Natural killer cell treated with Interleukin-12 subunit alpha and Interleukin-12 subunit beta and Interleukin-15 and Interleukin-18, amount 100 ng/mL, for 72 hours (primary cell): ENCODE data around the gene IGF2BP1. TPM values are rescaled to one million over a fixed set of nuclear protein-coding genes. Genes with fewer than 3 reads are reported as not detected.
"Not testable (repeated sequence)": the region's sequence is repeated elsewhere in the genome, so short reads cannot be mapped to it uniquely, and the experiment has no call there.

ENCODE experiments used
- ATAC-seq, 2 donors: fragments of 150-1000 bp; cut with Tn5 transposase in 1 of 2; sonication (Bioruptor Pico), chemical (Tn5 transposase) in 1 of 2; 2 replicates each; pipeline ENCODE4 v1.10.0; 2021
- DNase-seq: peaks from one replicate; pipeline ENCODE4 v3.0.0; 2022; ENCODE audit warnings: low spot score
- H3K27ac Mint-ChIP-seq, 2 donors: 1 replicate in 1 of 2; 2 replicates in 1 of 2; pipeline ENCODE4 v1.8.0; 2022; ENCODE audit warnings: mixed read lengths in 2 of 2, mild to moderate bottlenecking in 1 of 2, moderate library complexity in 1 of 2
- H3K27me3 Mint-ChIP-seq, 2 donors: 1 replicate in 1 of 2; 2 replicates in 1 of 2; pipeline ENCODE4 v1.8.0; 2022; ENCODE audit warnings: mixed read lengths in 2 of 2
- H3K36me3 Mint-ChIP-seq: one replicate; pipeline ENCODE4 v1.8.0; 2022; ENCODE audit warnings: mixed read lengths
- H3K4me1 Mint-ChIP-seq, 2 donors: 1 replicate in 1 of 2; 2 replicates in 1 of 2; pipeline ENCODE4 v1.8.0; 2022; ENCODE audit warnings: low read depth in 2 of 2, mixed read lengths in 2 of 2, mild to moderate bottlenecking in 1 of 2
- H3K4me3 Mint-ChIP-seq: one replicate; pipeline ENCODE4 v1.8.0; 2022; ENCODE audit warnings: mixed read lengths
- H3K9me3 Mint-ChIP-seq: 2 replicates; pipeline ENCODE4 v1.8.0; 2022; ENCODE audit warnings: mixed read lengths
- total RNA-seq, 2 donors: library from RNA; stranded (reverse); gene quantifications; one replicate each; pipeline ENCODE4 v1.2.3, GENCODE V29; 2022

The IGF2BP1 gene
- total RNA-seq, 2 donors from 2014 or later = 0.55 TPM; not detected in 1

DNA sequence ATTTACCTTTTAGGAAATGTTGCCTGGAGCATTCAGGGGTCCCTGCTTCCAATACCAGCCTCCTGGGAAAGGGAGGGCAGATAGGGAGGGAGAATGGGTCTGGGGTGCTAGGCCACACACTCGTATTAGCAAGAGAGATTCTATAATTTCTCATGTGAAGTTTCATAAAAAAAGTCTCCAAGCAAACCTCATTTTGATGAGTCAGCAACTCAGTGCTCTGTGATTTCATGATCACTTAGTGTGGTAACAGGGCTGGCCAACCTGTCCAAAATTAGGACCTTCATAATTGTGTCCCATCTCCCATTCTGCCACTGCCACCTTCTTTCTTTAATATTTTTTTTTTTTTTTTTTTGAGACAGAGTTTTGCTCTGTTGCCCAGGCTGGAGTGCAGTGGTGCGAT is 41.4 kb downstream of the IGF2BP1 start:
- DNase-seq (no peak), ATAC-seq (no peak)
- no peaks in the 10 kb centered on the region for H3K27me3 Mint-ChIP-seq
- no peak overlapping the region for H3K4me3 Mint-ChIP-seq
- H3K27ac Mint-ChIP-seq = no peak overlapping the region
- H3K36me3 Mint-ChIP-seq = no peaks in the 10 kb centered on the region
- H3K4me1 Mint-ChIP-seq = no peaks in the 10 kb centered on the region
- H3K9me3 Mint-ChIP-seq = no peaks in the 10 kb centered on the region

DNA sequence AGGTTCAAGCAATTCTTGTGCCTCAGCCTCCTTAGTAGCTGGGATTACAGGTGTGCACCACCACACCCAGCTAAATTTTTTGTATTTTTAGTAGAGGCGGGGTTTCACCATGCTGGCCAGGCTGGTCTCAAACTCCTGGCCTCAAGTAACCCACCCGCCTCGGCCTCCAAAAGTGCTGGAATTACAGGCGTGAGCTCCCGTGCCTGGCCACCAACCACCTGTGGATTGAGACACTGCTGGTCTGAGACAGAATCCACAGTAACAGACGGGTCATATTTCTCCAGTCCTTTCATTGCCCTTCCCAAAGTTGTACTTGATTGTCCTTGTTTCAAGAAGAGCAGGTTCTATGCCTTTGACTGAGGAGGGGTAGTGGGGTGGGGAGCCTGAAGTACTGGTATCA is 42.3 kb downstream of the IGF2BP1 start:
- DNase-seq, H3K36me3 Mint-ChIP-seq, H3K4me1 Mint-ChIP-seq, H3K27me3 Mint-ChIP-seq, ATAC-seq, H3K27ac Mint-ChIP-seq, H3K9me3 Mint-ChIP-seq, H3K4me3 Mint-ChIP-seq: not testable (repeated sequence)

DNA sequence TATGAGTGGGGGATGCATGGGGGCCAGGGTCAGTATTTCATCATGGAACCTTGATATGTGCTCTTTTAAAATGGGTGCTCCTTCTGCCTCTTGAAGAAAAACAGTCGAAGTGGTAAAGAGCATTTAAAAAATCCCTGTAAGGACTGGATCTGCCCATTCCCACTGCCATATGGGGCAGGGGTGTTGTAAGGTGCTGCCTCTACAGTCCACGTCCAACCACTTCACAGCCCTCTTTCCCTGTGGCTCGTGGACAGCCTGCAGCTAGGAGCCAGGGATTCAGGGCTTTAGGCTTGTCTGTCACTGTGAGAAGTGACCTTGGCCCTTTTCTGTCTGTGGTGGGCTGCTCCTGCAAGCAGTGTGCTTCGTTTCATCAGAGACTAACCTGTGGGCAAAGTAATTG is 44.3 kb downstream of the IGF2BP1 start:
- ATAC-seq = no peak
- H3K27ac Mint-ChIP-seq = no peak overlapping the region
- H3K4me3 Mint-ChIP-seq = no peak overlapping the region
- peaks cover 3 to 7% of the 10 kb centered on the region in 2 donors for H3K27me3 Mint-ChIP-seq
- H3K36me3 Mint-ChIP-seq = no peaks in the 10 kb centered on the region
- no peaks in the 10 kb centered on the region for H3K4me1 Mint-ChIP-seq
- no peak for DNase-seq
- H3K9me3 Mint-ChIP-seq = no peaks in the 10 kb centered on the region

DNA sequence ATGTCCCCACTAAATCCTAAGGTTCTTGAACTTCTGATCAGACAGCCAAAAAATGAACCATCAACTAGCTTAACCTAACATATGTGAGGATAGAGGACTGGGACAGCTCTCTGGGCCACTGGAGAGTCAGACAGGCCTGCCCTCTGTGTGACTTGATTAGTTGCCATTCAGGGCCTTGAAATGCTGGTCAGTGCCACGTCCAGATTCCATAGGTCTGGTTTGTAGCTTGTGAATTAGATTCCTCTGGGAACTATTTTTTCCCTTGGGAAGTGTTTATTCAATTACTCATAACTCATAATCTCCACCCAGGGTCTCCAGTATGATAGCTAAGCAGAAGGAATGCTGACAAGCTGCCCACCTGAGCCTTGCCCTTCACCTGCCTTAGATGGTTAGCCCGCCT is 48.2 kb downstream of the IGF2BP1 start:
- no peaks in the 10 kb centered on the region for H3K9me3 Mint-ChIP-seq
- H3K4me1 Mint-ChIP-seq = peaks cover 0 to 2% of the 10 kb centered on the region in 2 donors
- no peaks in the 10 kb centered on the region for H3K36me3 Mint-ChIP-seq
- H3K4me3 Mint-ChIP-seq = no peak overlapping the region
- H3K27me3 Mint-ChIP-seq = peaks cover 7 to 9% of the 10 kb centered on the region in 2 donors
- ATAC-seq (no peak), DNase-seq (no peak)
- no peak overlapping the region for H3K27ac Mint-ChIP-seq

DNA sequence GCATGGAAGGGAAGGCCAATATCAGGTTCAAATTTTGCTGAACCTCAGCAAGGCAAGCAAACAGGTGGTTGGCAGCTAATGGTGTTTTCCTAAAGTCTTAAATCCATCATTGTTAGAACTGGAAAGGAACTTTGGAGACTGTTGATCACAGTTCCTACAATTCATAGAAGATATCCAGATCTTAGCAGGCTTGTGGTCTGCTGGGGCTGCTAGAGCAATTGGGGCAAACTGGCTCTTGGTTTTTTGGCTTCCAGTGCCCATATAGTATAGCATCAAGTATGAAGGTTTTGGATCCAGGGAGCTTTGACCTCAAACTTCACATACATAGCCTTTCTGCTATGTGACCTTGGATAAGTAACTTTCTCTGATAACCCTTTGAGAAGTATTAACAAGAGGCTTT is 49.7 kb downstream of the IGF2BP1 start:
- H3K27ac Mint-ChIP-seq = no peak overlapping the region
- ATAC-seq = no peak

DNA sequence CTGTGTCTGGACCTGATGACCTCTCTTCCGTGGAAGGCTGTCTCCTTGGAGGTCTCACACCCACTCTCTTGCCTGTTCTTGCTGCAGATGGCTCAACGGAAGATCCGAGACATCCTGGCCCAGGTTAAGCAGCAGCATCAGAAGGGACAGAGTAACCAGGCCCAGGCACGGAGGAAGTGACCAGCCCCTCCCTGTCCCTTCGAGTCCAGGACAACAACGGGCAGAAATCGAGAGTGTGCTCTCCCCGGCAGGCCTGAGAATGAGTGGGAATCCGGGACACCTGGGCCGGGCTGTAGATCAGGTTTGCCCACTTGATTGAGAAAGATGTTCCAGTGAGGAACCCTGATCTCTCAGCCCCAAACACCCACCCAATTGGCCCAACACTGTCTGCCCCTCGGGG is 52.1 kb downstream of the IGF2BP1 start:
- DNase-seq (no peak), ATAC-seq (no peak)
- Mint-ChIP-seq H3K27ac (no peak overlapping the region), H3K4me3 (no peak overlapping the region), H3K9me3 (no peaks in the 10 kb centered on the region), H3K36me3 (no peaks in the 10 kb centered on the region), H3K4me1 (peaks cover 0 to 2% of the 10 kb centered on the region in 2 donors), H3K27me3 (peaks cover under 1 to 8% of the 10 kb centered on the region in 2 donors)

More for the DNA sequence above, 49.7 kb downstream of the IGF2BP1 start:
- Mint-ChIP-seq H3K36me3 (no peaks in the 10 kb centered on the region), H3K9me3 (no peaks in the 10 kb centered on the region), H3K27me3 (peaks cover 7 to 9% of the 10 kb centered on the region in 2 donors), H3K4me3 (no peak overlapping the region), H3K4me1 (peaks cover 0 to 2% of the 10 kb centered on the region in 2 donors)
- peak; percentile 13 for DNase-seq

DNA sequence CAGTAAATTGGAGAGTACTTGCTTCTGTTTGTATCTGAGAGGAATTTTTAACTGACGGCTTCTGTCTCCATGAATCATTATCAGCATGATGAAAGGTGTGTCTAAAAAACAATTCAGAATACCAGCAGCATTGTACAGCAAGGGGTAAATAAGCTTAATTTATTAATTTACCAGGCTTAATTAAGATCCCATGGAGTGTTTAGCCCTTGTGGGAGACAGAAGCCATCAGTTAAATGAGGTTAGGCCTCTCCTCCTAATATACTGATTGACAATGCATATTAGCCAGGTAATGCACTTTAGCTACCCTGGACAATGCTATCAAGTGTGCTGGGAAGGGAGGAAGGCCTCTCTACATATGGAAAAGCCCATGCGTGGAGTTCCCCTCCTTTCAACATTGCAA is 53.4 kb downstream of the IGF2BP1 start:
- no peak overlapping the region for H3K27ac Mint-ChIP-seq
- no peak overlapping the region for H3K4me3 Mint-ChIP-seq
- DNase-seq (no peak), ATAC-seq (no peak)
- no peaks in the 10 kb centered on the region for H3K9me3 Mint-ChIP-seq
- peaks cover 2 to 8% of the 10 kb centered on the region in 2 donors for H3K27me3 Mint-ChIP-seq
- no peaks in the 10 kb centered on the region for H3K36me3 Mint-ChIP-seq
- peaks cover 0 to 2% of the 10 kb centered on the region in 2 donors for H3K4me1 Mint-ChIP-seq

DNA sequence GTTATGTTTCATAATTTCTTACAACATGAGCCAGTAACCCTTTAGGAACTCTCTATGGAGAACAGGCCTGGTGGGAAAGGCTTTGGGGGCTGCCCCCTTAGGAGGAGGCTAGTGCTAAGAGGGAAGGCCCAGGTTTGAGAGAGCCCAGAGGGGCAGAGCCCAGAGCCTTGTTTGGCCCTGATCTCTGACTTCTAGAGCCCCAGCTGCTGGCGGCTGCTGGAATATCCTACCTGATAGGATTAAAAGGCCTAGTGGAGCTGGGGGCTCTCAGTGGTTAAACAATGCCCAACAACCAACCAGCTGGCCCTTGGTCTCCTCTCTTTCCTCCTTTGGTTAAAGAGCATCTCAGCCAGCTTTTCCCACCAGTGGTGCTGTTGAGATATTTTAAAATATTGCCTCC is 54.1 kb downstream of the IGF2BP1 start:
- DNase-seq (no peak), ATAC-seq (no peak)
- no peak overlapping the region for H3K4me3 Mint-ChIP-seq
- no peaks in the 10 kb centered on the region for H3K36me3 Mint-ChIP-seq
- peaks cover 7 to 8% of the 10 kb centered on the region in 2 donors for H3K27me3 Mint-ChIP-seq
- H3K27ac Mint-ChIP-seq = no peak overlapping the region
- peaks cover 0 to 2% of the 10 kb centered on the region in 2 donors for H3K4me1 Mint-ChIP-seq
- no peaks in the 10 kb centered on the region for H3K9me3 Mint-ChIP-seq

DNA sequence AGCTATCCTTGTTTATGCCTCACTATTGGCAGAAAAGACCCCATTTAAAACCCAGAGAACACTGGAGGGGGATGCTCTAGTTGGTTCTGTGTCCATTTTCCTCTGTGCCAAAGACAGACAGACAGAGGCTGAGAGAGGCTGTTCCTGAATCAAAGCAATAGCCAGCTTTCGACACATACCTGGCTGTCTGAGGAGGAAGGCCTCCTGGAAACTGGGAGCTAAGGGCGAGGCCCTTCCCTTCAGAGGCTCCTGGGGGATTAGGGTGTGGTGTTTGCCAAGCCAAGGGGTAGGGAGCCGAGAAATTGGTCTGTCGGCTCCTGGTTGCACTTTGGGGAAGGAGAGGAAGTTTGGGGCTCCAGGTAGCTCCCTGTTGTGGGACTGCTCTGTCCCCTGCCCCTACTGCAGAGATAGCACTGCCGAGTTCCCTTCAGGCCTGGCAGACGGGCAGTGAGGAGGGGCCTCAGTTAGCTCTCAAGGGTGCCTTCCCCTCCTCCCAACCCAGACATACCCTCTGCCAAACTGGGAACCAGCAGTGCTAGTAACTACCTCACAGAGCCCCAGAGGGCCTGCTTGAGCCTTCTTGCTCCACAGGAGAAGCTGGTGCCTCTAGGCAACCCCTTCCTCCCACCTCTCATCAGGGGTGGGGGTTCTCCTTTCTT is 56.1 kb downstream of the IGF2BP1 start:
- Mint-ChIP-seq H3K4me1 (peaks cover 0 to 2% of the 10 kb centered on the region in 2 donors), H3K27ac (no peak overlapping the region), H3K36me3 (no peaks in the 10 kb centered on the region), H3K4me3 (no peak overlapping the region), H3K9me3 (no peaks in the 10 kb centered on the region), H3K27me3 (peaks cover 7 to 8% of the 10 kb centered on the region in 2 donors)
- DNase-seq (no peak), ATAC-seq (no peak)

DNA sequence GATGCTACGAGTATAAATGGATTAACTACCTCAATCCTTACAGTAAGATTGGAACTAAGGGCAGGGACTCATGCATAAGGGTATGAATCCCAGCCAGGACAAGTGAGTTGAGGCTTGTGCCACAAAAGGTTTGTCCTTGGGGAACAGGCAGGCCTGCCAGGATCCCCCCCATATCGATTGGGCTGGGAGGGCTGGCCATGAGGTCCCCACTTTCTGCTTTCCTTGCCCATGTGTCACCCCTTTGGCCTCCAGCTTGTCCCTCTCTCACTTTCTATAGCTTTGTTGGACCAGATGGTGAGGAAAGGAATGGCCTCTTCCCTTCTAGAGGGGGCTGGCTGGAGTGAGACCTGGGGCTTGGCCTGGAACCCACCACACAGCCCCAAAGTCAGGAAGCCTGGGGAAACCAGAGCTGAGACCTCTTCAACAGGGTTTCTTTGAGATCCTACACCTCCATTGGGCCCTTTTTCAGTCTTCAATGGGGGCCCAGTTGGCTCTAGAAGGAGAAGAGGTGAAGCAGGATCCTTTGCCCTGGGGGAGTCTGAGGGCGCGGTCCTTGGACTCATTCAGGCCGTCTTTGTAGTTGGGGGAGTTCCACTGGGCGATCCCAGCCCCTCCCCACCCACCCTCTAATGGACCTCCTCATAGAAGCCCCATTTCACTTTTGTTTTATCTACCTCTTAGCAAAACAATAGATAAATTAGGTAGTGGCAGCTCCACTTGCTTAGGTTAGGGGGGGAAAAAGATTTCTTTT is 57.3 kb downstream of the IGF2BP1 start:
- no peak for ATAC-seq
- Mint-ChIP-seq H3K4me3 (no peak overlapping the region), H3K36me3 (no peaks in the 10 kb centered on the region), H3K9me3 (no peaks in the 10 kb centered on the region), H3K4me1 (no peaks in the 10 kb centered on the region), H3K27ac (no peak overlapping the region), H3K27me3 (peaks cover 6 to 7% of the 10 kb centered on the region in 2 donors)
- DNase-seq = no peak

DNA sequence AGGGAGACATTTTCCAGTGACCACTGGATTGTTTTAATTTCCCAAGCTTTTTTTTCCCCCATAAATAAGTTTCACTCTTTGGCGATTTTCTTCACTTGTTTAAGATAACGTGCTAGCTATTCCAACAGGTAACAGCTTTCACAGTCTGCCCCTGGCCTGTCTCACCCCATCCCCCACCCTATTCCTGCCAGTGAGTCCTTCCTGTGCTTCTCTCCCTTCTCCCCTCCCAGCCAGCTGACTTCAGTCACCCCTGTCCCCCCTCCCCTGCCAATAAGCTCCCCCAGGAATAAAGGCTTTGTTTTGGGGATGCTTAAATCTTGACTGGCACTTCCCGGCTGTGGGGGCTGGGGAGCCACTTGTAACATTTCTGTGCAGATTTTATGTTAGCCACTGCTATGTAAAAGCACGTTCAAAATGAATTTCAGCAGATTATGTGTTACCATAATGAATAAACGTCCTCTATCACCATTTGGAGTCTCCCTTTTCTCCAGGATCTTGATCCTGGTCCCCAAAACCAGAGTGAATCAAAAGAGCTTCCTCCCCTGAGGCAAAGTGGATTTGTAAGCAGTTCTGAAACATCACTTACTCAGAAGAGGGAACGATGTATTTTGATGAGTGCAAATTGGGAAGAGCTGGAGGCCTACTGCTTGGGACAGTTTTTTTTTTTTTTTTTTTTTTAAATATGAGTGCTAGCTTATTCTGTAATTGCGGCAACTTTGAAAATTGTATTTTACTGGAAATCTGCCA is 58.2 kb downstream of the IGF2BP1 start:
- no peaks in the 10 kb centered on the region for H3K9me3 Mint-ChIP-seq
- H3K4me3 Mint-ChIP-seq = no peak overlapping the region
- H3K27me3 Mint-ChIP-seq = peaks cover 10 to 13% of the 10 kb centered on the region in 2 donors
- no peak for DNase-seq
- no peaks in the 10 kb centered on the region for H3K4me1 Mint-ChIP-seq
- no peak overlapping the region for H3K27ac Mint-ChIP-seq
- no peak for ATAC-seq
- no peaks in the 10 kb centered on the region for H3K36me3 Mint-ChIP-seq

DNA sequence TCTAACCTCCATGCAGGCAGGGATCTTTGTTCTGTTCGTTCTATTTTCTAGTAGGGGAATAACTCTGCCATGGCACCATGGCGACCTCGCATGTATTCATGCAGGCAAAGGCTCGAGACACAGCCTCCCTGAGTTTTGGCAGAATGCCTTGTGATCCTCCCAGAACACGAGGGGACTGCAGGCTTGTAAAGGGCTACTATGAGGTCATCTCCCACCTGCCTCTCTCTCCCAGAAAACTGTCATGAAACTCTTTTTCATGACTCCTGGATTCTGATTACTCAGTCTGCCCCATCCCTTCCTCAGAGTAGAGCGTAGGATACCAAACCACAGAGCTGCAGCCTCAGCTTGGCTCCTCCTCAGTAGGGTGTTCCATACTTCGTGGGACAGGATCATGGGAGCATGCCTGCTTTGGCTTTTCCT is 64.3 kb downstream of the IGF2BP1 start:
- no peaks in the 10 kb centered on the region for H3K9me3 Mint-ChIP-seq
- peaks cover 11 to 15% of the 10 kb centered on the region in 2 donors for H3K27me3 Mint-ChIP-seq
- no peak overlapping the region for H3K4me3 Mint-ChIP-seq
- H3K27ac Mint-ChIP-seq = no peak overlapping the region
- no peaks in the 10 kb centered on the region for H3K36me3 Mint-ChIP-seq
- no peak for ATAC-seq
- no peak for DNase-seq
- H3K4me1 Mint-ChIP-seq = no peaks in the 10 kb centered on the region

DNA sequence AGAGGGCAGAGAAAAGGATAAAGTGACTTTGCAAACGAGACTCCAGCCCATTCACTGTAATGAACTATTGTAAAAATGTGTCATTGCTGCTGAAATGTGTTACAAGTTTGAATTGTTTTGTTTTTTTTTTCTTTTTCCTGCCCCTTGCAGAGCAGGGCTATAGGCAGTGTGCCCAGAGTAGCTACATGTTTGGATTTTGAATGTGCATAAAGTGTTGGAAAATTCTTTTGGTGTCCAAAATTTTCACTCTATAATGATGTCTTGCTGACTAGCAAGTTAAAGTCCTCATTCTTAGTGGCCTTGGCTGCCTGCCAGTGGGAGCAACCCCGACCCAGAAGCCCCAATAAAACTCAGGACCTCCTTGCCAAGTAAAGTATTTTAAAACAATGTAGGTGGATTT is 66.5 kb downstream of the IGF2BP1 start:
- no peaks in the 10 kb centered on the region for H3K9me3 Mint-ChIP-seq
- no peak overlapping the region for H3K4me3 Mint-ChIP-seq
- H3K27me3 Mint-ChIP-seq = peaks cover 11 to 15% of the 10 kb centered on the region in 2 donors
- no peaks in the 10 kb centered on the region for H3K36me3 Mint-ChIP-seq
- no peak overlapping the region for H3K27ac Mint-ChIP-seq
- DNase-seq (no peak), ATAC-seq (no peak)
- H3K4me1 Mint-ChIP-seq = no peaks in the 10 kb centered on the region

DNA sequence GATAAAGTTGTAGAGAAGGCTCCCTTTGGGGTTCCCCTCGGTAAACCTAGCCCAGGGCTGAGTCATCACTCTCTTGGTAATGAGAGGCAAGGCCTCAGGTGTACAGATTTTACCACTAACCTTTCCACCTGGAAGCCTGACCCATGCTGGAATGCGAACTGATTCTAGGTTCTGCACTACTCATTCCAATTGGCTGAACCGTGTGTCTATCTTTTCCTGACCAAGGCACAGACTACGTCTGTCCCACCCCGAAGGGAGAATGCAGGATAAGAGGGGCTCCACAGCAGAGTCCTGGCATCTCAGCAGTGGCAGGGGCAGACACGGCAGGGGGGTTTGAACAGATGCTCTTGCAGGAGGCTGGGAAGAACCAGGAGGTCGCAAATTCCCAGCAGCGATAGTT is 70.0 kb downstream of the IGF2BP1 start:
- H3K4me3 Mint-ChIP-seq = no peak overlapping the region
- no peak overlapping the region for H3K27ac Mint-ChIP-seq
- no peaks in the 10 kb centered on the region for H3K36me3 Mint-ChIP-seq
- peaks cover 0 to 5% of the 10 kb centered on the region in 2 donors for H3K4me1 Mint-ChIP-seq
- ATAC-seq (no peak), DNase-seq (no peak)
- H3K27me3 Mint-ChIP-seq = peaks cover 2 to 7% of the 10 kb centered on the region in 2 donors
- H3K9me3 Mint-ChIP-seq = no peaks in the 10 kb centered on the region
